B cell (primary cell): Measurements from ENCODE around the gene IL1A. TPM values are rescaled to one million over a fixed set of nuclear protein-coding genes. Genes with fewer than 3 reads are reported as not detected.

Experiments used
- ATAC-seq: fragments of 200-7000 bp; cut with Tn5 transposase; one replicate; pipeline ENCODE4 v1.10.0; 2021; ENCODE audit warnings: low read depth, mild to moderate bottlenecking, moderate number of reproducible peaks, moderate library complexity
- CTCF ChIA-PET: fragments of 350-600 bp; sonication (Branson Sonifier 250); formaldehyde crosslinking; loops from one replicate; lab custom pipeline; 2021; ENCODE audit warnings: antibody characterized with exemption, inconsistent platforms; lab: Charles Lee
- POLR2A ChIA-PET: fragments of 350-600 bp; sonication (Branson Sonifier 250); formaldehyde crosslinking; loops from one replicate; lab custom pipeline; 2021; ENCODE audit warnings: antibody characterized with exemption; lab: Charles Lee
- DNase-seq: peaks from one replicate; pipeline ENCODE4 v3.0.0; 2013
- H2AFZ ChIP-seq: 2 replicates; pipeline ENCODE4 v1.6.1; 2012; ENCODE audit warnings: mild to moderate bottlenecking, low read depth, low read length; ENCODE audit not compliant: insufficient read depth, poor library complexity, severe bottlenecking
- H3K27ac ChIP-seq, 2 donors: 1 replicate in 1 of 2; 2 replicates in 1 of 2; pipeline ENCODE4 v1.5.1; 2012 to 2013; ENCODE audit warnings: low read length in 2 of 2, mild to moderate bottlenecking in 2 of 2, moderate library complexity in 1 of 2
- H3K27me3 ChIP-seq, 4 experiments: fragments of 200-600 bp in 1 of 4; sonication (generic) in 1 of 4; replicated peaks in 1 of 4; 1 replicate in 2 of 4; 2 replicates in 2 of 4; pipeline versions ENCODE4 v1.6.1 to v1.7.0; 2013 to 2016; ENCODE audit warnings: low read length in 3 of 4, mild to moderate bottlenecking in 2 of 4, mixed read lengths in 1 of 4, moderate library complexity in 1 of 4; ENCODE audit not compliant: insufficient read depth in 4 of 4, control insufficient read depth in 3 of 4; ENCODE audit errors: control extremely low read depth in 1 of 4
- H3K36me3 ChIP-seq, 2 experiments: replicated peaks in 1 of 2; 1 replicate in 1 of 2; 2 replicates in 1 of 2; pipeline versions ENCODE4 v1.6.1 to v1.7.1; 2013; ENCODE audit warnings: low read length in 1 of 2; ENCODE audit not compliant: insufficient read depth in 2 of 2, control insufficient read depth in 1 of 2; ENCODE audit errors: control extremely low read depth in 1 of 2, extremely low read depth in 1 of 2
- H3K4me1 ChIP-seq, 2 donors: fragments of 200-600 bp in 1 of 2; sonication (generic) in 1 of 2; 1 replicate in 1 of 2; 2 replicates in 1 of 2; pipeline versions ENCODE4 v1.5.1 to v1.6.1; 2013 to 2017; ENCODE audit warnings: low read length in 2 of 2; ENCODE audit not compliant: control insufficient read depth in 2 of 2, insufficient read depth in 2 of 2
- H3K4me2 ChIP-seq: replicated peaks from 2 replicates; pipeline ENCODE3; 2012; ENCODE audit warnings: mild to moderate bottlenecking, low read depth, low read length; ENCODE audit not compliant: poor library complexity, severe bottlenecking
- H3K4me3 ChIP-seq, 5 experiments: fragments of 200-600 bp in 1 of 5; sonication (generic) in 1 of 5; 1 replicate in 3 of 5; 2 replicates in 2 of 5; pipeline versions ENCODE4 v1.5.1 to v1.7.0; 2011 to 2016; ENCODE audit warnings: low read length in 4 of 5, mild to moderate bottlenecking in 4 of 5, low read depth in 2 of 5, control low read depth in 1 of 5, moderate library complexity in 1 of 5; ENCODE audit not compliant: insufficient read depth in 1 of 5; ENCODE audit errors: control extremely low read depth in 1 of 5, extremely low read depth in 1 of 5
- H3K79me2 ChIP-seq: fragments of 200-600 bp; sonication (generic); one replicate; pipeline ENCODE4 v1.6.0; 2016; ENCODE audit warnings: low read length; ENCODE audit not compliant: control insufficient read depth, insufficient read depth
- H3K9ac ChIP-seq: fragments of 200-600 bp; sonication (generic); 2 replicates; pipeline ENCODE4 v1.6.1; 2017; ENCODE audit warnings: mild to moderate bottlenecking, low read length, moderate library complexity
- H3K9me3 ChIP-seq, 3 donors: one replicate each; pipeline versions ENCODE4 v1.6.1 to v1.7.1; 2013; ENCODE audit warnings: low read length in 2 of 3; ENCODE audit not compliant: control insufficient read depth in 2 of 3, insufficient read depth in 1 of 3; ENCODE audit errors: control extremely low read depth in 1 of 3
- H4K20me1 ChIP-seq: 2 replicates; pipeline ENCODE4 v1.6.0; 2012; ENCODE audit warnings: mild to moderate bottlenecking, low read length; ENCODE audit not compliant: insufficient read depth, control insufficient read depth, poor library complexity, severe bottlenecking
- H3K27ac Mint-ChIP-seq: one replicate; pipeline ENCODE4 v1.8.0; 2021; ENCODE audit warnings: mixed read lengths
- H3K27me3 Mint-ChIP-seq: one replicate; pipeline ENCODE4 v1.8.0; 2021; ENCODE audit warnings: mixed read lengths
- H3K4me1 Mint-ChIP-seq: one replicate; pipeline ENCODE4 v1.8.0; 2021; ENCODE audit warnings: mixed read lengths
- H3K4me3 Mint-ChIP-seq: one replicate; pipeline ENCODE4 v1.8.0; 2021; ENCODE audit warnings: mixed read lengths
- H3K9me3 Mint-ChIP-seq: one replicate; pipeline ENCODE4 v1.8.0; 2022; ENCODE audit warnings: mixed read lengths; ENCODE audit not compliant: insufficient read depth
- EZH2 ChIP-seq: IDR thresholded peaks from 2 replicates; pipeline ENCODE4 v1.6.1; 2012; ENCODE audit warnings: borderline replicate concordance, low read depth, mild to moderate bottlenecking, moderate library complexity, low read length; ENCODE audit not compliant: insufficient read depth, poor library complexity, severe bottlenecking
- WGBS: methylation state at CpG from one replicate; pipeline ENCODE4 v1.1.5; 2013; ENCODE audit warnings: missing lambda C conversion rate; ENCODE audit not compliant: insufficient coverage; 5-methylcytosine and 5-hydroxymethylcytosine counted together
- intact Hi-C: fragments of 100-400 bp; cut with micrococcal nuclease; formaldehyde crosslinking; loops from one replicate; pipeline ENCODE4 v1.10.0; 2022
- polyA plus RNA-seq: library from polyadenylated mRNA; depleted of rRNA; stranded (reverse); fragments of >200 nt; gene quantifications from 2 replicates; pipeline ENCODE4 v1.2.3, GENCODE V29; 2012
- total RNA-seq, 2 donors: library from RNA; stranded (reverse); fragments of 120-200 nt in 1 of 2; gene quantifications; 1 replicate in 1 of 2; 2 replicates in 1 of 2; pipeline versions ENCODE4 v1.2.3 to v1.2.4, GENCODE V29; 2013 to 2022
- TF ChIP-seq, protein P1 (sequence below): fragments of 200-600 bp; IDR thresholded peaks from one replicate; pipeline ENCODE4 v1.8.0; 2022; ENCODE audit warnings: antibody characterized with exemption, mild to moderate bottlenecking

The IL1A gene
- total and polyA plus RNA-seq, 2 donors (not counting 1 experiment from before 2014, with no cell fraction given), result 0.15 TPM; not detected in 1

GRCh38 chr2:112792419-112792818, 8.1 kb upstream of the IL1A start:
- Histone ChIP-seq H3K27me3 (no peaks in the 10 kb centered on the region), H3K4me1 (peaks cover 2 to 5% of the 10 kb centered on the region in 2 donors), H3K4me2 (no peak overlapping the region), H3K9ac (no peak overlapping the region), H3K9me3 (no peaks in the 10 kb centered on the region), H4K20me1 (no peaks in the 10 kb centered on the region), H3K36me3 (no peaks in the 10 kb centered on the region), H2AFZ (no peak overlapping the region), H3K27ac (no peak overlapping the region), H3K79me2 (no peaks in the 10 kb centered on the region), H3K4me3 (no peak overlapping the region)
- no peaks in the 10 kb centered on the region for H3K9me3 Mint-ChIP-seq
- no peak overlapping the region for H3K4me3 Mint-ChIP-seq
- no CpG with 5 or more reads among the region's 5 CpGs for WGBS
- H3K27me3 Mint-ChIP-seq, result no peaks in the 10 kb centered on the region
- POLR2A ChIA-PET, result no interaction called here
- intact Hi-C loops, result no loop called here
- no peak overlapping the region for H3K27ac Mint-ChIP-seq
- CTCF ChIA-PET, result no interaction called here
- DNase-seq (no peak), ATAC-seq (no peak)
- TF ChIP-seq, protein P1, sequence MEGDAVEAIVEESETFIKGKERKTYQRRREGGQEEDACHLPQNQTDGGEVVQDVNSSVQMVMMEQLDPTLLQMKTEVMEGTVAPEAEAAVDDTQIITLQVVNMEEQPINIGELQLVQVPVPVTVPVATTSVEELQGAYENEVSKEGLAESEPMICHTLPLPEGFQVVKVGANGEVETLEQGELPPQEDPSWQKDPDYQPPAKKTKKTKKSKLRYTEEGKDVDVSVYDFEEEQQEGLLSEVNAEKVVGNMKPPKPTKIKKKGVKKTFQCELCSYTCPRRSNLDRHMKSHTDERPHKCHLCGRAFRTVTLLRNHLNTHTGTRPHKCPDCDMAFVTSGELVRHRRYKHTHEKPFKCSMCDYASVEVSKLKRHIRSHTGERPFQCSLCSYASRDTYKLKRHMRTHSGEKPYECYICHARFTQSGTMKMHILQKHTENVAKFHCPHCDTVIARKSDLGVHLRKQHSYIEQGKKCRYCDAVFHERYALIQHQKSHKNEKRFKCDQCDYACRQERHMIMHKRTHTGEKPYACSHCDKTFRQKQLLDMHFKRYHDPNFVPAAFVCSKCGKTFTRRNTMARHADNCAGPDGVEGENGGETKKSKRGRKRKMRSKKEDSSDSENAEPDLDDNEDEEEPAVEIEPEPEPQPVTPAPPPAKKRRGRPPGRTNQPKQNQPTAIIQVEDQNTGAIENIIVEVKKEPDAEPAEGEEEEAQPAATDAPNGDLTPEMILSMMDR, result no peak
- TF ChIP-seq EZH2, result no peak
- peaks cover 9% of the 10 kb centered on the region for H3K4me1 Mint-ChIP-seq

DNA sequence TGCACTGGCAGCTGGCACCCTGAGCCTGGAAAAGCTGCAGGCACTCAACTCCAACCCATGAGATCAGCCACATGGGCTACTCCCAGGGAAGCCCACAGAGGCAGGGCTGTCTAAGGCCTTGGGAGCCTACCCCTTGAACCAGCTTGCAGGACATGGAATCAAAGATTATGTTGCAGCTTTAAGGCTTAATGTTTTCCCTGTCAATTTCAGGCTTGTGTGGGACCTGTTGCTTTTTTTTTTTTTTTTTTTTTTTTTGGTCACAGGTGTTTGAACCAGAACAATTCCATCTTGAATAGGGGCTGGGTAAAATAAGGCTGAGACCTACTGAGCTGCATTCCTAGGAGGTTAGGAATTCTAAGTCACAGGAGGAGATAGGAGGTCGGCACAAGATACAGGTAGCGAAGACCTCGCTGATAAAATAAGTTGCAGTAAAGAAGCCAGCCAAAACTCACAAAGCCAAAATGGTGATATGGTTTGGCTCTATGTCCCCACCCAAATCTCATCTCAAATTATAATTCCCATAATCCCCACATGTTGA, 7.5 kb upstream of the IL1A start:
- H3K9me3 ChIP-seq, result no peaks in the 10 kb centered on the region
- WGBS, result no CpG with 5 or more reads among the region's 3 CpGs
- H3K9ac ChIP-seq, result no peak overlapping the region
- H3K27ac ChIP-seq, result no peak overlapping the region
- no peak overlapping the region for H2AFZ ChIP-seq
- H3K4me3 ChIP-seq, result no peak overlapping the region
- no peak overlapping the region for H3K27ac Mint-ChIP-seq
- no peak for TF ChIP-seq EZH2
- TF ChIP-seq, protein P1, result no peak
- H3K27me3 ChIP-seq, result no peaks in the 10 kb centered on the region
- POLR2A ChIA-PET, result no interaction called here
- no peak overlapping the region for H3K4me3 Mint-ChIP-seq
- H3K4me2 ChIP-seq, result no peak overlapping the region
- H3K9me3 Mint-ChIP-seq, result no peaks in the 10 kb centered on the region
- intact Hi-C loops, result no loop called here
- no peaks in the 10 kb centered on the region for H3K27me3 Mint-ChIP-seq
- H3K79me2 ChIP-seq, result no peaks in the 10 kb centered on the region
- peaks cover 2 to 5% of the 10 kb centered on the region in 2 donors for H3K4me1 ChIP-seq
- CTCF ChIA-PET, result no interaction called here
- H3K4me1 Mint-ChIP-seq, result peaks cover 9% of the 10 kb centered on the region
- no peaks in the 10 kb centered on the region for H4K20me1 ChIP-seq
- ATAC-seq, result no peak
- DNase-seq, result no peak
- H3K36me3 ChIP-seq, result no peaks in the 10 kb centered on the region
